HG02588 (cell line): Measurements from ENCODE around the gene FAM210B.
"Not testable (repeated sequence)": the region's sequence is repeated elsewhere in the genome, so short reads cannot be mapped to it uniquely, and the experiment has no call there.

Experiments
- ATAC-seq: cut with Tn5 transposase; IDR thresholded peaks from one replicate; pipeline ENCODE4 v1.9.1; 2021; ENCODE audit warnings: mild to moderate bottlenecking, moderate library complexity; ENCODE audit not compliant: unreplicated experiment

FAM210B gene

DNA sequence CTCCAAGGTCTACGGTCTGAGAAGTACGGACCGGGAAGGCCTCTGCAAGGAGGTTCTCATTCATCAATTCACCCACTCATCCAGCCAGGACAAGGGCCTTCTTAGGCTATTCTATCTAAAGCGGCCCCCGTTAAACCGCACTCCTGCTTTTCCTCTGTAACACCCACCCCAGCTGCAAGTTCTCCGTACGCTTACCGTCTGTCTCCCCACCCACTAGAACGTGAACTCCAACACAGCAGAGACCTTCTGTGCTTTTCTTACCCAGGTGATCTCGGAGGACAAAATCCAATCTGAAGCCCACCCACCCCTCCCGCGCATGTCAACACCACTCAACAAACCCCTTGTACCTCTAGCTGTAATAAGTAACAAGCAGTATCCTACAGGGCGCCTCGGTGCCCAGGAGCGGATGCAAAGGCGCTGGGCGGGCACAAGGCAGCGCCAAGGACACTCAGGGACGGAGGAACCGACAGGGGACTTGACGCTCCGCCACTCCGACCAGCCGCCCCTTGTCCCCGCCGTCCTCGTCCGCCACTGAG lies 32.9 kb downstream of the FAM210B start:
- ATAC-seq = peak; percentile 28

DNA sequence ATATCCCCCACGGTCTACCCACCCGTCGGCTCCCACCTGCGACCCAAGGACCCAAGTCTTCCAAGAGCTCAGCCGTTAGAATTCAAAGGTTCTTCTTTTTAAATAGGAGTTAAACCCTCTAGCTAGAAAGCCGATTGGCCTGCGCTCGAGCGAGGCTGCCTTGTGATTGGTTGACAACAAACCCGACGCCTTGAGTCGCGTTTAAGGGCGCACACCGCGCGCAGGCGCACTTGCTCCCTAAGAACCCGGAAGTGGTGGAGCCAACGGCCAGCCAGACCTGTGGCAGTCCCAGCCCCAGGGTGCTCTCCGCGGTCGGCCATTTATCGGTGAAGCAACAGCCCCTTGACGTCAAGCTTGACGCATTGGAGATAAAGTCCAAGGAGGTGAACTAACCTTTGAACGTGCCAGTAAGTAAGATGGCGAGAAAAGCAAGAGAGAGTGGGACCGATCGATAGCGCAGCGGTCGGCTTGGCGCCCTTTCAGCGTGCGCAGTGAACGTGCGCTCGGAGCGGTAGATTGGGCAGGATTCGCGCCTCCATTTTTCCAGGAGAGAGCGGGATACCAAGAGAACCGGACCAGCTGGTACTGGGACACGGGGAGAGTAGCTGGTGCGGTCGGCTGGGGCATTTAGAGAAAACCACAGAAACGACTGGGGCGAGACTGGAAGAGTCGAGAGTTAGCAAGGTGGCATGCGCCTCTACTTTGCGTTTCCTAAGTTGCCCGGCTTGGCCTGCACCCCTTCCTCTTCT lies 33.5 kb downstream of the FAM210B start, which contains the start of the genes AURKA and CSTF1:
AURKA (minus strand) TSS at position 84 of the 749 bp plus-strand sequence. CDS start 4,018 bp downstream, outside the sequence.
CSTF1 (plus strand) TSS at position 514 of the 749 bp plus-strand sequence. CDS start 2,908 bp downstream, outside the sequence.
- peak; percentile 90 for ATAC-seq

GRCh38 chr20:56392881-56393482 lies 34.2 kb downstream of the FAM210B start:
- no peak for ATAC-seq

- no peak for ATAC-seq
Observed at GRCh38 chr20:56393653-56394052, 34.9 kb downstream of the FAM210B start.

- no peak for ATAC-seq
Observed at GRCh38 chr20:56395166-56395565, 36.4 kb downstream of the FAM210B start.

DNA sequence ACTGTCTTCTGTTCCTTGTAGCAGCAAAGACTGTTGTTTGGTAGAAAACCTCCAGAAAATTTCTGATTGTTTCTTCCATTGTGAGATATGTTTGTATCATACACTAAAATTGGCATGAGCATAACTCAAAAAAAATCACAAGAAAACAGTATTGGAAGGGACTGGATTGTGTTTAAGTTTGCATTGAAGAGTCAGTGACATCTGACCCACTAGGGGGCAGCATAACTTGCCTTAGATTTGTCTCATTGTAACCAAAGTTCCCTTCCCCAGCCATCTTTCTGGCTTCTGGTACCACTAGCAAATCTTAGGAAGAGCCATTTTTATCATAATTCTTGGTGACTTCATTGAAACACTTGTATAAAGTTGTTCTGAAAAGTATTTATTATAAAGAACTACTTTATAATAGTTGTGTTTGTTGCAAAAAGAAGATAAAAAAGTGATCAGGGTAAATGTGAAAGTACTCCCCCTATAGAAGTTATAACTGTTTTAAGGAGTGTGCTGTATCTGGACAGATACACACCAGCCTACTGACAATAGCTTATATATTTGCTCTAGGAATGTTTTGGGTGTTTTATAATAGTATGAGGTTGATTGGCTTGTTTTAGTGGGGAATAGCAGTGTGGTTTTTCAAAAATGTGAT lies 41.3 kb downstream of the FAM210B start:
- ATAC-seq = peak; percentile 51

DNA sequence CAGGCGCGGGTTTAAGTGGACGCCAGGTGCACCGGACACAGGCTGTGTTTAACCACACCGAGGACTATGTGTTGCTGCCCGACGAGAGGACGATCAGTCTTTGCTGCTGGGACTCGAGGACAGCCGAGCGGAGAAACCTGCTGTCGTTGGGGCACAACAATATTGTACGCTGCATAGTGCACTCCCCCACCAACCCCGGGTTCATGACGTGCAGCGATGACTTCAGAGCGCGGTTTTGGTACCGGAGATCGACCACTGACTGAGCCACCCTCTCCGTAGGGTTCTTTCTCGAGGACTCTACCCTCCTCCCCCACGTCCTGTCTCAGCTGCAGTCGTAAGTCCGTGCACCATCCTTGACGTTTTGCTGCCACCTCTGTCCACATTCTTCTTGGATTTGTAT lies 44.7 kb downstream of the FAM210B start:
- no peak for ATAC-seq

DNA sequence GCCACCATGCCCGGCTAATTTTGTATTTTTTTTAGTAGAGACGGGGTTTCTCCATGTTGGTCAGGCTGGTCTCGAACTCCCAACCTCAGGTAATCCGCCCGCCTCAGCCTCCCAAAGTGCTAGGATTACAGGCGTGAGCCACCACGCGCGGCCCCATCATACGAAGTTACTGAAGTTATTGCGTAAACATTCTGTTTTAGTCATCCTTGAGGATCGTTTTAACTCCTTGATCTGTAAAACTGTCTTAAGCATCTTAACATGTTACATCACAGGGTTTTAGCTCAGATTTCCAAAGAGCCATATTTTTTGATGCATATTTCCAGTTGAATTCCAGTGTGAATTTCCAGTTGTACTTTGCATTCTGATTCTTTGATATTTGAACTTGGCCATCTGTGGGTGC lies 46.6 kb downstream of the FAM210B start:
- not testable (repeated sequence) for ATAC-seq

DNA sequence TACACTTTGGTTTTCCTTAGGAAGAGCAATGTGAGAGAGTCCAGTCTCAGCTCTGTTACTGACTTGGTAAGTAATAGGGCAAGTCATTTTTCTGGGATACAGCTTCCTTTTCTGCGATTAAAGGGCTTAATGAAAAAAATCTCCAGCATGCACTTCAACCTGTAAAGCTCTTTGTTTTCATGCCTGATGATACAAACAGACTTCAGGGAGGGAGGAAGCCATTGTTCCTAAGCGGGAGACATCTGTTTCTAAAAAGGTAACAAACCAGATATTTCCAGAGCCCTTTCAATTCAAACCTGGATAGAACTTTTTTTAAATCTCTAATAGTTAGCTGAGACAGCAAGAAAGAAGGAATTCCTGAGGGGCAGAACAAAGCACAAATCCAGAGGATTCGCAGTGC lies 48.1 kb downstream of the FAM210B start:
- no peak for ATAC-seq

- no peak for ATAC-seq
Observed at GRCh38 chr20:56409521-56409920, 50.7 kb downstream of the FAM210B start.

DNA sequence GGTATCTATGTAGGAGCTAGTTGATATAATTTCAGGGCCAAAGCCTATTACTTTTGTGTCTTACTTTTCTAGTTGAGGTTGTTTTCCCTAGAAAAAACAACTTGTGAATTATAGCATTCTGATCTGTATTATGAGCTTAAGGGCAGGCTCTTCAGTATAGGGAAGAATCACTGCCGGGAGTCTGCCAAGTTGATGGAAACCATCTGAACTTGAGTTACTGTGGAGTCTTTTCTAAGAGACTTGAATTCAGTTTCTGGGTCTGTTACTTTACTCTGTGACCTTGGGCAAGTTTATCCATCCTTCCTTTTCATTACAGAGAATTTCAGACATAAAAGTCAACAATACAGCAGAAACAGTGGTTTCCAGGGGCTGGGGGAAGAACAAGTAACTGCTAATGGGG lies 51.2 kb downstream of the FAM210B start:
- no peak for ATAC-seq

DNA sequence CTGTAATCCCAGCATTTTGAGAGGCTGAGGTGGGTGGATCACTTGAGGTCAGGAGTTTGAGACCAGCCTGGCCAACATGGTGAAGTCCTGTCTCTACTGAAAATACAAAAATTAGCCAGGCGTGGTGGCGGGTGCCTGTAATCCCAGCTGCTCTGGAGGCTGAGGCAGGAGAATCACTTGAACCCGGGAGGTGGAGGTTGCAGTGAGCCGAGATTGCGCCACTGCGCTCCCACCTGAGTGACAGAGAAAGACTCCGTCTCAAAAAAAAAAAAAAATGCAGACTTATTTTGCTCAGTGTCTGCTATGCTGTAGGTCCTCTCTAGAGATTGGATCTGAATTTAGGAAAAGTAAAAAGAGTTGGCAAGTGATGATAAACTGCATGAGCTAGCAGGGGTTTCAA lies 52.5 kb downstream of the FAM210B start:
- not testable (repeated sequence) for ATAC-seq

DNA sequence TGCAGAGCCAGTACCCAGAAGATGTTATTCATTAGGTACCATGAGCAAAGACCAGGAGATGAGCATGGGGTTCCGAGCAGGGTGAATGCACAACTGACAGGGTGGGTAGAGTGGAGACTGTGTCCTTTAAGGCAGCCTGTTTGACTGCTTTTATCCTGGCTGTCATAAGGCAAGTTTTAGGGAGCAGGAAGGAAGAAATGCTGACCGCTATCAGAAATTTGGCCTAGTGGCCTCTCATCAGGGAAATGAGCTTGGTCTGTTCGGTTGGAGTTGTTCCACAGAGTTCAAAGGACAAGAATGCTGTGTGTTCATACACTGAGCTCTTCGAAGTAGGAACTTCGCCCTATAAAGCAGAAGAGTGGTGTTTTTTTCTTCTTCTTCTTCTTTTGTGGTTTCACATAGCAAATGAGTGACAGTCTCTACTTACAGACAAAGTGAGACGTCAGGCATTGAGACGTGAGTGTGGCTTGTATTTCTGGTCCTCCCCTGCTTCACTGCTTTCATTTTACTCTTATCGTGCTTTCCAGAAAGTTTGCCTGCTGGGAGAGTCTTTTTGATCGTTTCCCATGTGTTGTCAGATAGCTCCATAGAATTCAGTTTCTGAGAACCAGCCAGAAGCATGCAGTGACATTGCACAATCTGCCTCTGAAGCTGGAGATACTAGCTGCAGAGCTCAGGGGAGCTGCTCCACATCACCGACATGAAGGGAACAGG lies 53.1 kb downstream of the FAM210B start, which contains the start of gene CASS4:
CASS4 (plus strand) TSS at position 502 of the 714 bp plus-strand sequence; CDS start at position 701, 199 bp downstream.
- ATAC-seq = no peak

DNA sequence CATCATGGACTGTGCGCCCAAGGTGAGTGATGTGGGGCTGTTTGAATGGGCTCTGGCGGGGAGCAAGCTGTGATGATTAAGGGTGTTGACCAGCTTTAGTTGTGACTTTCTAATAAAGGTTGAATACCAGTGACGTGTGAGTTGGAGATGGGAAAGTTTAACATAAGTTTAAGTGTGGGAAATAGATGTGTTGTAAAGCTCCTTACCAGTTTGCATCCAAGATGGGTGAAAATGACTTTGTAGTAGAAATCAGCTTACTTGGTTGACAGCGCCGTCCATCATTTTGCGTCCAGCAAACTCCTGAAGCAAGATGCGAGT lies 53.7 kb downstream of the FAM210B start:
- no peak for ATAC-seq

- no peak for ATAC-seq
Observed at GRCh38 chr20:56412949-56413348, 54.2 kb downstream of the FAM210B start.

- ATAC-seq = no peak
Observed at GRCh38 chr20:56414842-56415765, 56.3 kb downstream of the FAM210B start.

GRCh38 chr20:56417402-56417801 lies 58.6 kb downstream of the FAM210B start:
- ATAC-seq = no peak

DNA sequence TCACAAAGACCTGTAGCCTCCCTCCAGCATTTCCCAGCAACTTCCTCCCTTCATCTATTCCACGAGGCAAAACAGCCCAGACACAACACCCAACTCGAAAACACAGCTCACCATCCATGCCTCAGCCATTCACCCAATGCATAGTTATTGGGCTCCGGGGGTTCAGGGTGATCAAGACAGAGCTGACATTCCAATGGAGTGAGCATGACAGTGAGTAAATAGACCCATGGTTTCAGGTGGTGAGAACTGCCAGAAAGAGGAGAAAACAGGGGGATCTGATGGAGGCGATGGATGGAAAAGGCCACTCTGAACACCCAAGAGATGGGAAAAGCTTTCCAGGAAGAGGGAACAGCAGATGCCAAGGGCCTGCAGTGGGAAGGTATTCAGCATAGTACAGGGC lies 59.1 kb downstream of the FAM210B start:
- ATAC-seq = no peak
